ENCODE data around the gene FAM131A. TPM values are rescaled to one million over a fixed set of nuclear protein-coding genes. Genes with fewer than 3 reads are reported as not detected.

FAM131A gene
- total RNA-seq, 1 donor, result 9.8 TPM

- Histone ChIP-seq H3K4me3 (ENCODE audit: insufficient read depth, low read length) (no peak overlapping the region), H3K9me3 (ENCODE audit: low read depth, low read length) (no peaks in the 10 kb centered on the region), H3K4me2 (ENCODE audit: insufficient read depth, low read length) (peak overlapping the region; percentile 56), H2AFZ (ENCODE audit: low read length) (no peak overlapping the region), H3K79me2 (ENCODE audit: insufficient read depth, low read length) (peaks cover 20% of the 10 kb centered on the region), H4K20me1 (ENCODE audit: insufficient read depth, low read length) (peaks cover 23% of the 10 kb centered on the region), H3K36me3 (ENCODE audit: insufficient read depth, low read length) (peaks cover 29% of the 10 kb centered on the region), H3K4me1 (ENCODE audit: insufficient read depth, low read length) (peaks cover 29% of the 10 kb centered on the region), H3K27me3 (ENCODE audit: insufficient read depth, low read length) (peaks cover 5% of the 10 kb centered on the region), H3K27ac (ENCODE audit: low read depth, low read length) (peak overlapping the region; percentile 17)
- DNase-seq (ENCODE audit: insufficient read length, low spot score, missing footprints), result peak; percentile 96
- TF ChIP-seq, protein P1, sequence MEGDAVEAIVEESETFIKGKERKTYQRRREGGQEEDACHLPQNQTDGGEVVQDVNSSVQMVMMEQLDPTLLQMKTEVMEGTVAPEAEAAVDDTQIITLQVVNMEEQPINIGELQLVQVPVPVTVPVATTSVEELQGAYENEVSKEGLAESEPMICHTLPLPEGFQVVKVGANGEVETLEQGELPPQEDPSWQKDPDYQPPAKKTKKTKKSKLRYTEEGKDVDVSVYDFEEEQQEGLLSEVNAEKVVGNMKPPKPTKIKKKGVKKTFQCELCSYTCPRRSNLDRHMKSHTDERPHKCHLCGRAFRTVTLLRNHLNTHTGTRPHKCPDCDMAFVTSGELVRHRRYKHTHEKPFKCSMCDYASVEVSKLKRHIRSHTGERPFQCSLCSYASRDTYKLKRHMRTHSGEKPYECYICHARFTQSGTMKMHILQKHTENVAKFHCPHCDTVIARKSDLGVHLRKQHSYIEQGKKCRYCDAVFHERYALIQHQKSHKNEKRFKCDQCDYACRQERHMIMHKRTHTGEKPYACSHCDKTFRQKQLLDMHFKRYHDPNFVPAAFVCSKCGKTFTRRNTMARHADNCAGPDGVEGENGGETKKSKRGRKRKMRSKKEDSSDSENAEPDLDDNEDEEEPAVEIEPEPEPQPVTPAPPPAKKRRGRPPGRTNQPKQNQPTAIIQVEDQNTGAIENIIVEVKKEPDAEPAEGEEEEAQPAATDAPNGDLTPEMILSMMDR (IDR thresholded peaks at IDR 0.05; ENCODE audit: extremely low read depth, low read depth, low read length), result no peak
Measured at GRCh38 chr3:184368586-184369183, 31.3 kb downstream of the FAM131A start.

GRCh38 chr3:184371570-184372018, 34.2 kb downstream of the FAM131A start:
- peaks cover 24% of the 10 kb centered on the region for H3K27me3 ChIP-seq (ENCODE audit: insufficient read depth, low read length)
- no peak overlapping the region for H3K4me2 ChIP-seq (ENCODE audit: insufficient read depth, low read length)

DNA sequence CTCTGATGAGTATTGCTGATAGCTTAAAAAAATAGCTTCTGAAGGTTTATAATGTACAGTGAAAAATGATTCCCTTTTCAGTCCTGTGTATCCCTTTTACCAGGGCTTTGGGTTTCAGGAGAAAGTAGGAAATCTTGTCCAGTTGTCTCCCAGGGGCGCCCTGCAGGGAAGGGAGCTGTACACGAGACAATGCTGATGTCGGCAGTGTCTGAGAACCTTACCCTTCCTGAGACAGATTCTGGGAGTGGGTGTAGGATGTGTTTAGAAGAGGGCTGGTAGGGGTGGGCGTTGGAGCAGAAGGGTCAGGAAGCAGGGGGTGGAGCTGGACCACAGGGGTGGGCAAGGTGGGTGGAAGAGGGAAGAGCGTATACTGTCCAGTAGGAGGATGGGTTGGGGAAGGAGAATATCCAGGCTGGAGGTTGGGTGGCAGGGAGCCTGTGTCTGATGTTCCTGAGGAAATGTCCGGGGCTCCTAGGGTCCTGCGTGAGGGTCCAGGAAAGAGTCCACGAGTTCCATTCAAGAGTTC, 35.0 kb downstream of the FAM131A start:
- H3K4me2 ChIP-seq (ENCODE audit: insufficient read depth, low read length), result no peak overlapping the region
- H2AFZ ChIP-seq (ENCODE audit: low read length), result no peak overlapping the region
- DNase-seq (ENCODE audit: insufficient read length, low spot score, missing footprints), result peak; percentile 3
- H3K79me2 ChIP-seq (ENCODE audit: insufficient read depth, low read length), result no peaks in the 10 kb centered on the region
- peaks cover 15% of the 10 kb centered on the region for H4K20me1 ChIP-seq (ENCODE audit: insufficient read depth, low read length)
- H3K27me3 ChIP-seq (ENCODE audit: insufficient read depth, low read length), result peaks cover 30% of the 10 kb centered on the region
- H3K9me3 ChIP-seq (ENCODE audit: low read depth, low read length), result no peaks in the 10 kb centered on the region
- no peak overlapping the region for H3K27ac ChIP-seq (ENCODE audit: low read depth, low read length)
- peaks cover 19% of the 10 kb centered on the region for H3K4me1 ChIP-seq (ENCODE audit: insufficient read depth, low read length)
- H3K36me3 ChIP-seq (ENCODE audit: insufficient read depth, low read length), result peaks cover 7% of the 10 kb centered on the region
- TF ChIP-seq, protein P1 (IDR thresholded peaks at IDR 0.05; ENCODE audit: extremely low read depth, low read depth, low read length), result no peak
- no peak overlapping the region for H3K4me3 ChIP-seq (ENCODE audit: insufficient read depth, low read length)

More at GRCh38 chr3:184371570-184372018, 34.2 kb downstream of the FAM131A start:
- H4K20me1 ChIP-seq (ENCODE audit: insufficient read depth, low read length), result peaks cover 15% of the 10 kb centered on the region
- H3K27ac ChIP-seq (ENCODE audit: low read depth, low read length), result no peak overlapping the region
- peaks cover 19% of the 10 kb centered on the region for H3K4me1 ChIP-seq (ENCODE audit: insufficient read depth, low read length)
- H3K79me2 ChIP-seq (ENCODE audit: insufficient read depth, low read length), result no peaks in the 10 kb centered on the region
- no peaks in the 10 kb centered on the region for H3K9me3 ChIP-seq (ENCODE audit: low read depth, low read length)
- H3K36me3 ChIP-seq (ENCODE audit: insufficient read depth, low read length), result peaks cover 14% of the 10 kb centered on the region
- H2AFZ ChIP-seq (ENCODE audit: low read length), result no peak overlapping the region
- no peak overlapping the region for H3K4me3 ChIP-seq (ENCODE audit: insufficient read depth, low read length)
- DNase-seq (ENCODE audit: insufficient read length, low spot score, missing footprints), result peak; percentile 97
- TF ChIP-seq, protein P1 (IDR thresholded peaks at IDR 0.05; ENCODE audit: extremely low read depth, low read depth, low read length), result peak; percentile 99

- Histone ChIP-seq H4K20me1 (ENCODE audit: insufficient read depth, low read length) (peaks cover 14% of the 10 kb centered on the region), H3K27ac (ENCODE audit: low read depth, low read length) (no peak overlapping the region), H3K4me1 (ENCODE audit: insufficient read depth, low read length) (peaks cover 16% of the 10 kb centered on the region), H3K79me2 (ENCODE audit: insufficient read depth, low read length) (no peaks in the 10 kb centered on the region), H3K4me3 (ENCODE audit: insufficient read depth, low read length) (no peak overlapping the region), H3K9me3 (ENCODE audit: low read depth, low read length) (no peaks in the 10 kb centered on the region), H3K4me2 (ENCODE audit: insufficient read depth, low read length) (no peak overlapping the region), H2AFZ (ENCODE audit: low read length) (no peak overlapping the region), H3K36me3 (ENCODE audit: insufficient read depth, low read length) (peaks cover 4% of the 10 kb centered on the region), H3K27me3 (ENCODE audit: insufficient read depth, low read length) (peaks cover 35% of the 10 kb centered on the region)
- TF ChIP-seq, protein P1 (IDR thresholded peaks at IDR 0.05; ENCODE audit: extremely low read depth, low read depth, low read length), result no peak
- peak; percentile 72 for DNase-seq (ENCODE audit: insufficient read length, low spot score, missing footprints)
Measured at GRCh38 chr3:184372911-184373310, 35.5 kb downstream of the FAM131A start.

Measured in osteoblast (primary cell).